GM13976 (cell line): ENCODE measurements around the gene CADPS.

Source experiments
- DNase-seq: peaks from one replicate; pipeline ENCODE4 v3.0.0; 2012; ENCODE audit warnings: low spot score
- in situ Hi-C: fragments of 300-500 bp; cut with MboI; formaldehyde crosslinking; loops from one replicate; pipeline ENCODE4 v1.12.0; 2022; ENCODE audit warnings: low sequenced_read_pairs, mixed read lengths, inconsistent platforms; ENCODE audit not compliant: unreplicated experiment
- TF ChIP-seq, protein P1 (sequence below): IDR thresholded peaks from 2 replicates; pipeline ENCODE4 v1.5.1; 2012; ENCODE audit warnings: borderline replicate concordance, mild to moderate bottlenecking; ENCODE audit not compliant: insufficient read depth; ENCODE audit errors: extremely low read depth, missing control alignments, control extremely low read depth

CADPS gene

DNA sequence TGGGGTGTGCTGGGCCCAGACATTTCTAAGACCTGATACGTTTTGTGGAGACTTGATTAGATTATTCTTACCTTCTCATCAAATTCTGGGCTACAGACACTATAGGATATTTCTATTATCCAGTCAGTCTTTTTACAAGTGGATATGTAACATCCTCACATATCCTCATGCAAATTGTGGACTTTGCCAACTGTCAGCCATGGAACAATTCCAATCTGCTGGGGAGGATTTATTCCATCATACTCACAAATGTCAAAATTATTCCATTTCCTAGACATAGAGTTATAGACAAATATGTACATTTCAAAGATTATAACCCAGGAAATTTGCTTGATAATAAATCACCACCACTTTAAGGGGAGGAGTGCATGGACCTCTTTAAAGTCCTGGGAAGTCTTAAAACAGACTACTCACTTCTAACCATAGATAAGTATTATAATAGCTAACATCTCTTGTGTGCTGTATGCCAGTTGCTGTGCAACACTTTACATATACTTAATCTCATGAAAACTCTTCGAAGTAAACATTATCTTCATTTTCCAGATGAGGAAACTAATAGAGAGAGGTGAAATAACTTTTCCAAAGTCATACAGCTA lies 44.4 kb downstream of the CADPS start:
- in situ Hi-C loops: no loop called here
- DNase-seq: no peak

DNA sequence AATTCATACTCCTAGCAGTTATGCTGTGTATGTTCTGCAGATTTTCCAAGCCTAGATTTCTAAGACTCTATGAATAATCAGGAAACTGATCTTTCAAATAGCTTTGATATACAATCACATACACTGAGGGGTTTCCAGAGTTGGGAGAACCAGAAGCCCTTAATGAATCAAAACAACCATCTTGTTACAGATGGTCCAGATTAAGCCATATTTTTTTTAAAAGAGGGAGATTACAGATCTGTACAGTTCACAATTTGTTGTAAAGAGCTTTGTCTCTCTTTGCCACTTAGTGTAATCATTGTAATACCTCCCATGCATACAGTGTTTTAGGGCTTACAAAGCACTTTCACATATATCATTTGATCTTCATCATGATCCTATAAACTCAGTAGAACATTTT lies 47.7 kb downstream of the CADPS start:
- TF ChIP-seq, protein P1, sequence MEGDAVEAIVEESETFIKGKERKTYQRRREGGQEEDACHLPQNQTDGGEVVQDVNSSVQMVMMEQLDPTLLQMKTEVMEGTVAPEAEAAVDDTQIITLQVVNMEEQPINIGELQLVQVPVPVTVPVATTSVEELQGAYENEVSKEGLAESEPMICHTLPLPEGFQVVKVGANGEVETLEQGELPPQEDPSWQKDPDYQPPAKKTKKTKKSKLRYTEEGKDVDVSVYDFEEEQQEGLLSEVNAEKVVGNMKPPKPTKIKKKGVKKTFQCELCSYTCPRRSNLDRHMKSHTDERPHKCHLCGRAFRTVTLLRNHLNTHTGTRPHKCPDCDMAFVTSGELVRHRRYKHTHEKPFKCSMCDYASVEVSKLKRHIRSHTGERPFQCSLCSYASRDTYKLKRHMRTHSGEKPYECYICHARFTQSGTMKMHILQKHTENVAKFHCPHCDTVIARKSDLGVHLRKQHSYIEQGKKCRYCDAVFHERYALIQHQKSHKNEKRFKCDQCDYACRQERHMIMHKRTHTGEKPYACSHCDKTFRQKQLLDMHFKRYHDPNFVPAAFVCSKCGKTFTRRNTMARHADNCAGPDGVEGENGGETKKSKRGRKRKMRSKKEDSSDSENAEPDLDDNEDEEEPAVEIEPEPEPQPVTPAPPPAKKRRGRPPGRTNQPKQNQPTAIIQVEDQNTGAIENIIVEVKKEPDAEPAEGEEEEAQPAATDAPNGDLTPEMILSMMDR: no peak
- in situ Hi-C loops: no loop called here
- DNase-seq: no peak

More for the DNA sequence above, 44.4 kb downstream of the CADPS start:
- TF ChIP-seq, protein P1: no peak

DNA sequence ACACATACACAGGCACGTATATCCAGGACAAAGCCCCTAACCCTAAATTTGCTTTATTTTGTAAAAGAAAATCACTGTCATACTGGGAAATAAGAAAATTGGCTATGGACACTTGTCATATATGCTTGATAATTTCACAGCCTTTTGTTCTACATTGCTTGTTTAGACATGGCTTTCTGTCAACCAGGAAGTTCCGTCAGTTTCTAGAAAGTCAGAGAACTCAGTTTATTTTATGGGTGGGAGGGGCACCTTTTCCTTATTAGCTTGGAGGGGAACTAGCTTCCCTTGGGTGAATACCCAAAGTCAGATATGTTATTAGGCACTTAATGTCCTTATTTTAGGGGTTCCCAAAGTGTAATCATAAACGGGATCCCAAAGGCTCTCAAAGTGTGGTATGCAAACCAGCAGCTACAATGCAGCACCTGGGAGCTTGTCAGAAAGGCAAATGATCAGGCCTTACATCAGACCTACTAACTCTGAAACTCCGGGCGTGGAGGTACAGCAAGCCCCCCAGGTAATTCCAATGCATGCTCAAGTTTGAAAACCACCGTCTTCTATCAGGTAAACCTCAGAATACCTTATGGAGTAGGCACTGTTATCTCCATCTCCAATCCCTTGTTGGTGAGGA lies 50.1 kb downstream of the CADPS start:
- TF ChIP-seq, protein P1: no peak
- no peak for DNase-seq
- in situ Hi-C loops: no loop called here

DNA sequence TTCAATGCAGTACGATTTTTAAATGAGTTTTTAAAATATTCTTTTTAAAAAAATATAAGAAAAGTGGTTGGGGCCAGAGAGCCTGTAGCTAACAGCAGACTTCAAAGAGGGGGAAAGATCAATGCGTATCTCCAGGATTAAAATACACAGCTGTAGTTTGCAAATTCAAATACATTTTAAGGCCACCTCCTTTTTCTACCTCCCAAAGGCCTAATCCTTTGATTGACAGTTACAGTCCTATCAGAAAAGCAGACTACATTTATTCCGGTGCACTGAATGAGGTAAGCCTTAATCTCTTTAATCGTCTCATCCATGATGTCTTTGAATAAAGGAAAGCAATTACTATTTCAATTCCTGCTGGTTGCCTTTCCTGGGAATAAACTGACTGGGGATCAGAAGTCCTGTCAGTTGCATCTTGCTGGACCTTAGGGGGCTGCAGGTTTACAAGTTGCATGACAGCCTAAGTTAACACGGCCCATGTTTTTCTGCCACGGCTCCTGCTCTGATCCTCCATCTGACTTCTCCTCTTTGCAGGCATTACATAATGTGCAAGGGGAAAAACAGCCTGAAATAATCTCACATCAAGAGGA lies 51.7 kb downstream of the CADPS start:
- in situ Hi-C loops: no loop called here
- TF ChIP-seq, protein P1: no peak
- DNase-seq: no peak

DNA sequence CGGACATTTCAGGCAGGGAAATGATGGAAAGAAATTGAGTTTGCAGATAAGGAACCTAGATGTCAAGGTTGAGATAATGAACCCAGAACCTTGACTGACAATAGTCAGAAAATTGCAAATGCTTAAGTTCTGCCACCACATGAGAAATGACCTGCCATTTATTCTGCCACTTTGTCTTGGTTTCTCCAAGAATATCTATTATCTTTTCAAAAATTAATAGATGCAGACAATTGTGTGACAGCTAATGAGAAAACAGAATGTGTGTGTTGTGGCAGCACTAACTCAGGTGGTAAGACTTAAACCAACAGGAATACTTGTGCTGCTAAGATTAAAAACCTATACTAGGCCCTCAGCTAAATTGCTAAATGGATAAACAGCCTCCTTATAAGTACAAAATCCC lies 52.3 kb downstream of the CADPS start:
- DNase-seq: no peak
- in situ Hi-C loops: no loop called here
- TF ChIP-seq, protein P1: no peak

DNA sequence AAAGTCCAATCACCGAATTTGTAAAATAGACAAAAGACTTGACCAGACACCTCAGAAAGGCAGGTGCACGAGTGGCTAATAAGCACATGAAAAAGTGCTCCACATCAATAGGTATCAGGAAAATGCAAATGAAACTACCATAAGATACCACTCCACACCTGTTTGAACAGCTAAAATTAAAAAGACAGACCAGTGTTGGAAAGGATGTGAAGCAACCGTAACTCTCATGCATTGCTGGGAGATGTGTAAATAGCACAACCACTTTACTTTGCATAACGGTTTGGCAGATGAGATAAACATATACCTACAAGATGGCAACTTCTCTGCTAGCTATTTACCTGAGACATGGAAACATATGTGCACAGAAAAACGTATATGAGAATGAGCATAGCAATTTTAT lies 56.9 kb downstream of the CADPS start:
- DNase-seq: no peak
- in situ Hi-C loops: no loop called here

More for the DNA sequence above, 56.9 kb downstream of the CADPS start:
- TF ChIP-seq, protein P1: no peak
